ENCODE measurements around the gene GALNT2. TPM values are rescaled to one million over a fixed set of nuclear protein-coding genes. Genes with fewer than 3 reads are reported as not detected.

GALNT2 gene
- total and polyA plus RNA-seq, 2 of the 13 experiments (the other 11 are each of a cell fraction or from before 2014, with no cell fraction given) = 39.3 to 39.6 TPM

GRCh38 chr1:230153641-230154296, 86.7 kb downstream of the GALNT2 start (continued):
- TF ChIP-seq FOXJ3 (CRISPR knock-in tag; IDR thresholded peaks at IDR 0.05; ENCODE audit: borderline replicate concordance) (peak; percentile 43; the same call in 1 of the 2 replicates), SP5 (CRISPR knock-in tag; IDR thresholded peaks at IDR 0.05; ENCODE audit: borderline replicate concordance, low read depth) (0 out of 2 replicates have a peak, but pooled peaks have one; percentile 30), EEA1 (CRISPR knock-in tag; IDR thresholded peaks at IDR 0.05; ENCODE audit: borderline replicate concordance) (no peak), ISL2 (CRISPR knock-in tag; IDR thresholded peaks at IDR 0.05) (peak; percentile 28; the same call in 1 of the 2 replicates), NR2F2 (IDR thresholded peaks at IDR 0.05; ENCODE audit: borderline replicate concordance, low read depth) (peak; percentile 58; the same call in 1 of the 2 replicates), DMAP1 (CRISPR knock-in tag; IDR thresholded peaks at IDR 0.05) (0 out of 2 replicates have a peak, but pooled peaks have one; percentile 40), ZNF598 (CRISPR knock-in tag; IDR thresholded peaks at IDR 0.05; ENCODE audit: borderline replicate concordance) (no peak), MED1 (CRISPR knock-in tag; IDR thresholded peaks at IDR 0.05) (peak; percentile 57; the same call in 1 of the 2 replicates), ZBTB25 (CRISPR knock-in tag; IDR thresholded peaks at IDR 0.05) (peak; percentile 71), IKZF5 (CRISPR knock-in tag; IDR thresholded peaks at IDR 0.05) (peak; percentile 38; the same call in 1 of the 2 replicates), NFIB (CRISPR knock-in tag; IDR thresholded peaks at IDR 0.05; ENCODE audit: borderline replicate concordance) (no peak), FOSL2 (CRISPR knock-in tag; IDR thresholded peaks at IDR 0.05) (peak; percentile 84), EP300 (IDR thresholded peaks at IDR 0.05; ENCODE audit: low read depth in 2 of 2, low read length in 2 of 2) (peak; percentile 60 to 84; a peak in 3 of 4 replicates), EP300 (CRISPR knock-in tag; IDR thresholded peaks at IDR 0.05; ENCODE audit: borderline replicate concordance) (peak; percentile 67; the same call in 1 of the 2 replicates), PAX8 (CRISPR knock-in tag; IDR thresholded peaks at IDR 0.05; ENCODE audit: borderline replicate concordance) (no peak), SMC3 (IDR thresholded peaks at IDR 0.05; ENCODE audit: low read length) (0 out of 2 replicates have a peak, but pooled peaks have one; percentile 7), XRCC5 (optimal IDR thresholded peaks at IDR 0.05; ENCODE audit: low read length) (no peak), GATAD2A (CRISPR knock-in tag; IDR thresholded peaks at IDR 0.05) (peak; percentile 96), POGZ (CRISPR knock-in tag; IDR thresholded peaks at IDR 0.05) (0 out of 2 replicates have a peak, but pooled peaks have one; percentile 45), HOXA3 (CRISPR knock-in tag; IDR thresholded peaks at IDR 0.05) (0 out of 2 replicates have a peak, but pooled peaks have one; percentile 12), HDAC2 (CRISPR knock-in tag; IDR thresholded peaks at IDR 0.05) (peak; percentile 77; the same call in 1 of the 2 replicates), HDAC1 (CRISPR knock-in tag; IDR thresholded peaks at IDR 0.05) (peak; percentile 47), NCOA2 (CRISPR knock-in tag; IDR thresholded peaks at IDR 0.05) (peak; percentile 83), KDM6A (CRISPR knock-in tag; IDR thresholded peaks at IDR 0.05; ENCODE audit: low read depth) (0 out of 2 replicates have a peak, but pooled peaks have one; percentile 15)
- TF ChIP-seq, protein P1, sequence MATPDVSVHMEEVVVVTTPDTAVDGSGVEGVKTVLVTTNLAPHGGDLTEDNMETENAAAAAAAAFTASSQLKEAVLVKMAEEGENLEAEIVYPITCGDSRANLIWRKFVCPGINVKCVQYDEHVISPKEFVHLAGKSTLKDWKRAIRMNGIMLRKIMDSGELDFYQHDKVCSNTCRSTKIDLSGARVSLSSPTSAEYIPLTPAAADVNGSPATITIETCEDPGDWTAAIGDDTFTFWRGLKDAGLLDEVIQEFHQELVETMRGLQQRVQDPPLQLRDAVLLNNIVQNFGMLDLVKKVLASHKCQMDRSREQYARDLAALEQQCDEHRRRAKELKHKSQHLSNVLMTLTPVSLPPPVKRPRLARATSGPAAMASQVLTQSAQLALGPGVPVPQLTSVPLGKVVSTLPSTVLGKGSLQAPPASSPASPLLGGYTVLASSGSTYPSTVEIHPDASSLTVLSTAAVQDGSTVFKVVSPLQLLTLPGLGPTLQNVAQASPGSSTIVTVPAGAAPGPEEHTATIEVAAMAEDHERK (CRISPR knock-in tag; IDR thresholded peaks at IDR 0.05; ENCODE audit: low read depth) = no peak
- TF ChIP-seq, protein P2, sequence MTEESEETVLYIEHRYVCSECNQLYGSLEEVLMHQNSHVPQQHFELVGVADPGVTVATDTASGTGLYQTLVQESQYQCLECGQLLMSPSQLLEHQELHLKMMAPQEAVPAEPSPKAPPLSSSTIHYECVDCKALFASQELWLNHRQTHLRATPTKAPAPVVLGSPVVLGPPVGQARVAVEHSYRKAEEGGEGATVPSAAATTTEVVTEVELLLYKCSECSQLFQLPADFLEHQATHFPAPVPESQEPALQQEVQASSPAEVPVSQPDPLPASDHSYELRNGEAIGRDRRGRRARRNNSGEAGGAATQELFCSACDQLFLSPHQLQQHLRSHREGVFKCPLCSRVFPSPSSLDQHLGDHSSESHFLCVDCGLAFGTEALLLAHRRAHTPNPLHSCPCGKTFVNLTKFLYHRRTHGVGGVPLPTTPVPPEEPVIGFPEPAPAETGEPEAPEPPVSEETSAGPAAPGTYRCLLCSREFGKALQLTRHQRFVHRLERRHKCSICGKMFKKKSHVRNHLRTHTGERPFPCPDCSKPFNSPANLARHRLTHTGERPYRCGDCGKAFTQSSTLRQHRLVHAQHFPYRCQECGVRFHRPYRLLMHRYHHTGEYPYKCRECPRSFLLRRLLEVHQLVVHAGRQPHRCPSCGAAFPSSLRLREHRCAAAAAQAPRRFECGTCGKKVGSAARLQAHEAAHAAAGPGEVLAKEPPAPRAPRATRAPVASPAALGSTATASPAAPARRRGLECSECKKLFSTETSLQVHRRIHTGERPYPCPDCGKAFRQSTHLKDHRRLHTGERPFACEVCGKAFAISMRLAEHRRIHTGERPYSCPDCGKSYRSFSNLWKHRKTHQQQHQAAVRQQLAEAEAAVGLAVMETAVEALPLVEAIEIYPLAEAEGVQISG (CRISPR knock-in tag; IDR thresholded peaks at IDR 0.05) = 0 out of 2 replicates have a peak, but pooled peaks have one; percentile 20

All from HepG2 (cell line).